H1 (cell line): Measurements from ENCODE around the gene CSRNP3. TPM values are rescaled to one million over a fixed set of nuclear protein-coding genes. Genes with fewer than 3 reads are reported as not detected.

Experiments used
- BACH1 ChIP-seq: IDR thresholded peaks from 2 replicates; pipeline ENCODE4 v1.6.1; 2012; ENCODE audit warnings: low read length, improper control_type of control experiment
- BCL11A ChIP-seq, 2 experiments: IDR thresholded peaks; one replicate each; pipeline ENCODE4 v1.6.1; 2011; ENCODE audit warnings: low read depth in 2 of 2, low read length in 2 of 2, mild to moderate bottlenecking in 2 of 2
- BRCA1 ChIP-seq: IDR thresholded peaks from 2 replicates; pipeline ENCODE4 v1.6.1; 2012; ENCODE audit warnings: low read depth, low read length, improper control_type of control experiment
- CHD1 ChIP-seq: IDR thresholded peaks from 2 replicates; pipeline ENCODE4 v1.6.1; 2012; ENCODE audit warnings: low read depth, low read length, improper control_type of control experiment
- CHD7 ChIP-seq: fragments of 300-600 bp; sonication (generic); IDR thresholded peaks from 2 replicates; pipeline ENCODE4 v1.7.1; 2012; ENCODE audit warnings: low read length, moderate library complexity, mild to moderate bottlenecking, inconsistent platforms; ENCODE audit not compliant: insufficient replicate concordance
- KDM4A ChIP-seq: IDR thresholded peaks from one replicate; pipeline ENCODE4 v1.7.1; 2012; ENCODE audit warnings: low read depth, mild to moderate bottlenecking, moderate library complexity, low read length, inconsistent platforms; ENCODE audit not compliant: severe bottlenecking
- PHF8 ChIP-seq: fragments of 200-600 bp; sonication (generic); conservative IDR thresholded peaks from 2 replicates; pipeline ENCODE4 v1.7.1; 2012; ENCODE audit warnings: low read depth, mild to moderate bottlenecking, inconsistent platforms, low read length, moderate library complexity
- POLR2A ChIP-seq, 2 experiments: IDR thresholded peaks; 1 replicate in 1 of 2; 2 replicates in 1 of 2; pipeline ENCODE4 v1.6.1; 2011; ENCODE audit warnings: low read depth in 2 of 2, low read length in 2 of 2, mild to moderate bottlenecking in 2 of 2; ENCODE audit errors: control extremely low read depth in 1 of 2
- POLR2AphosphoS5 ChIP-seq: IDR thresholded peaks from 2 replicates; pipeline ENCODE4 v1.6.1; 2011; ENCODE audit warnings: low read depth, low read length
- RFX5 ChIP-seq: IDR thresholded peaks from 2 replicates; pipeline ENCODE4 v1.6.1; 2011; ENCODE audit warnings: low read depth, low read length, improper control_type of control experiment, borderline replicate concordance
- SIRT6 ChIP-seq: IDR thresholded peaks from one replicate; pipeline ENCODE4 v1.7.1; 2012; ENCODE audit warnings: low read length, inconsistent platforms
- TAF1 ChIP-seq: IDR thresholded peaks from 2 replicates; pipeline ENCODE4 v1.6.1; 2011; ENCODE audit warnings: mild to moderate bottlenecking, low read depth, low read length
- TBP ChIP-seq: IDR thresholded peaks from 2 replicates; pipeline ENCODE4 v1.6.1; 2011; ENCODE audit warnings: low read depth, low read length, improper control_type of control experiment
- polyA plus RNA-seq, 7 experiments: library from polyadenylated mRNA; depleted of rRNA in 3 of 7; stranded (reverse) in 5 of 7; unstranded in 2 of 7; fragments of >200 nt in 5 of 7; fragments of 200-250 nt in 2 of 7; gene quantifications; 1 replicate in 5 of 7; 2 replicates in 1 of 7; 4 replicates in 1 of 7; pipeline versions ENCODE4 v1.2.1 to v1.2.3, GENCODE V29; 2011 to 2013; ENCODE audit warnings: missing spikeins in 2 of 7, mixed read lengths in 2 of 7
- total RNA-seq: library from RNA; stranded (reverse); fragmentation: NEBNext Ultra II Directional; extraction: Animal tissue kit (Norgen Biotek cat#: 25700); gene quantifications from 2 replicates; pipeline ENCODE4 v1.2.1, GENCODE V29; 2021

CSRNP3 gene
- total and polyA plus RNA-seq, 2 of the 8 experiments (the other 6 are each of a cell fraction or from before 2014, with no cell fraction given), result 1.3 to 6.5 TPM

- no peak for TF ChIP-seq CHD7
- no peak for TF ChIP-seq PHF8
- no peak for TF ChIP-seq POLR2AphosphoS5
- no peak for TF ChIP-seq RFX5
- TF ChIP-seq BCL11A (IDR thresholded peaks at IDR 0.05; ENCODE audit: low read depth in 2 of 2, low read length in 2 of 2), result no peak
- TF ChIP-seq TBP, result no peak
- no peak for TF ChIP-seq BRCA1
- no peak for TF ChIP-seq CHD1
- no peak for TF ChIP-seq KDM4A
- TF ChIP-seq SIRT6, result no peak
- no peak for TF ChIP-seq TAF1
- no peak for TF ChIP-seq POLR2A (IDR thresholded peaks at IDR 0.05; ENCODE audit: control extremely low read depth in 1 of 2, low read depth in 2 of 2, low read length in 2 of 2)
- no peak for TF ChIP-seq BACH1
Observed at GRCh38 chr2:165593081-165593480, 123.6 kb downstream of the CSRNP3 start (continued).
